DMS53 treated with DMSO at 0.1 percent for 48 hours (cell line): ENCODE data around the gene ARHGAP1.
A peak's percentile ranks its signal among the peaks of the same experiment; 100 is the strongest.

Source experiments
- DNase-seq: peaks from one replicate; lab custom pipeline; 2025; ENCODE audit not compliant: unreplicated experiment; lab: John Stamatoyannopoulos, UW

ARHGAP1 gene

GRCh38 chr11:46695345-46696211 is 4.8 kb downstream of the ARHGAP1 start:
- DNase-seq: no peak

- no peak for DNase-seq
Observed at GRCh38 chr11:46694607-46695006, 5.8 kb downstream of the ARHGAP1 start.

- DNase-seq: no peak
Observed at GRCh38 chr11:46694072-46694471, 6.3 kb downstream of the ARHGAP1 start.

GRCh38 chr11:46693597-46694012 is 6.8 kb downstream of the ARHGAP1 start:
- no peak for DNase-seq

GRCh38 chr11:46692450-46692849 is 8.0 kb downstream of the ARHGAP1 start:
- no peak for DNase-seq

GRCh38 chr11:46690702-46691101 is 9.7 kb downstream of the ARHGAP1 start:
- DNase-seq: no peak

- peak; percentile 8 for DNase-seq
Observed at GRCh38 chr11:46686886-46687795, 13.3 kb downstream of the ARHGAP1 start.

GRCh38 chr11:46684367-46684766 is 16.1 kb downstream of the ARHGAP1 start:
- DNase-seq: no peak

GRCh38 chr11:46682773-46683752 is 17.4 kb downstream of the ARHGAP1 start:
- no peak for DNase-seq

GRCh38 chr11:46681814-46682213 is 18.6 kb downstream of the ARHGAP1 start:
- no peak for DNase-seq

- no peak for DNase-seq
Observed at GRCh38 chr11:46680815-46681214, 19.6 kb downstream of the ARHGAP1 start.

- no peak for DNase-seq
Observed at GRCh38 chr11:46680164-46680760, 20.2 kb downstream of the ARHGAP1 start.

- DNase-seq: no peak
Observed at GRCh38 chr11:46679241-46680163, 20.9 kb downstream of the ARHGAP1 start.

- DNase-seq: no peak
Observed at GRCh38 chr11:46678741-46679130, 21.7 kb downstream of the ARHGAP1 start.

- no peak for DNase-seq
Observed at GRCh38 chr11:46677991-46678740, 22.3 kb downstream of the ARHGAP1 start.

- DNase-seq: no peak
Observed at GRCh38 chr11:46677169-46677568, 23.2 kb downstream of the ARHGAP1 start.

- DNase-seq: no peak
Observed at GRCh38 chr11:46676436-46677158, 23.8 kb downstream of the ARHGAP1 start.

GRCh38 chr11:46675949-46676348 is 24.5 kb downstream of the ARHGAP1 start:
- no peak for DNase-seq
